Uterus (tissue), 4 donors: ENCODE data around the gene HGS. TPM values are rescaled to one million over a fixed set of nuclear protein-coding genes. Genes with fewer than 3 reads are reported as not detected.

Experiments used
- DNase-seq, 2 donors: peaks; one replicate each; pipeline ENCODE4 v3.0.0-alpha.2; 2019 to 2020
- H3K27ac ChIP-seq, 2 donors: fragments of 200-600 bp; sonication (generic); 1 replicate in 1 of 2; 2 replicates in 1 of 2; pipeline ENCODE4 v1.5.1; 2016 to 2018
- H3K27me3 ChIP-seq, 2 donors: fragments of 200-600 bp; sonication (generic); one replicate each; pipeline ENCODE4 v1.5.1; 2018 to 2019; ENCODE audit warnings: control low read depth in 1 of 2
- H3K36me3 ChIP-seq, 2 donors: fragments of 200-600 bp; sonication (generic); one replicate each; pipeline ENCODE4 v1.5.1; 2019; ENCODE audit warnings: control low read depth in 1 of 2
- H3K4me1 ChIP-seq, 2 donors: fragments of 200-600 bp; sonication (generic); one replicate each; pipeline ENCODE4 v1.5.1; 2018 to 2019; ENCODE audit warnings: control low read depth in 1 of 2
- H3K4me3 ChIP-seq, 2 donors: fragments of 200-600 bp; sonication (generic); 1 replicate in 1 of 2; 2 replicates in 1 of 2; pipeline ENCODE4 v1.5.1; 2018 to 2019; ENCODE audit warnings: mild to moderate bottlenecking in 1 of 2
- H3K9me3 ChIP-seq, 2 donors: fragments of 200-600 bp; sonication (generic); one replicate each; pipeline ENCODE4 v1.5.1; 2019; ENCODE audit warnings: control low read depth in 1 of 2
- CTCF ChIP-seq, 4 experiments: fragments of 200-600 bp in 2 of 4; fragments of 450-650 bp in 2 of 4; sonication (generic) in 2 of 4; IDR thresholded peaks; one replicate each; pipeline ENCODE4 v1.5.1; 2016 to 2019; ENCODE audit warnings: antibody characterized with exemption in 4 of 4, mild to moderate bottlenecking in 2 of 4, moderate library complexity in 1 of 4
- POLR2A ChIP-seq, 2 donors: fragments of 450-650 bp; IDR thresholded peaks; one replicate each; pipeline ENCODE4 v1.6.1; 2016; ENCODE audit warnings: antibody characterized with exemption in 2 of 2, mild to moderate bottlenecking in 1 of 2, moderate library complexity in 1 of 2
- intact Hi-C: fragments of 100-400 bp; cut with DNase I; formaldehyde crosslinking; loops from one replicate; pipeline ENCODE4 v1.15.1; 2023; ENCODE audit warnings: low total_unique reads
- total RNA-seq, 4 donors: library from RNA; depleted of rRNA in 3 of 4; stranded (reverse); fragments of >200 nt in 3 of 4; gene quantifications; one replicate each; pipeline versions ENCODE4 v1.1.0 to v1.2.4, GENCODE V29; 2014 to 2023
- donor health status: DM: yes; HTN: yes; CAD: no.

Gene HGS
- total RNA-seq, 4 donors from 2014 or later: 21.0 to 121 (median 72.5) TPM

- TF ChIP-seq POLR2A (IDR thresholded peaks at IDR 0.05): no peak
- TF ChIP-seq CTCF (IDR thresholded peaks at IDR 0.05): no peak
- H3K9me3 ChIP-seq: no peaks in the 10 kb centered on the region
Observed at GRCh38 chr17:81690549-81690948, 6.7 kb downstream of the HGS start.

GRCh38 chr17:81691196-81691595 is 7.4 kb downstream of the HGS start:
- no peak for TF ChIP-seq CTCF (IDR thresholded peaks at IDR 0.05)
- no peak for TF ChIP-seq POLR2A (IDR thresholded peaks at IDR 0.05)
- Histone ChIP-seq H3K4me1 (no peaks in the 10 kb centered on the region), H3K9me3 (no peaks in the 10 kb centered on the region), H3K27me3 (no peaks in the 10 kb centered on the region), H3K4me3 (no peak overlapping the region), H3K36me3 (no peaks in the 10 kb centered on the region), H3K27ac (no peak overlapping the region)
- intact Hi-C loops: no loop called here
- DNase-seq: no peak

More at GRCh38 chr17:81690549-81690948, 6.7 kb downstream of the HGS start:
- Histone ChIP-seq H3K4me3 (no peak overlapping the region), H3K27me3 (no peaks in the 10 kb centered on the region), H3K36me3 (no peaks in the 10 kb centered on the region), H3K4me1 (no peaks in the 10 kb centered on the region), H3K27ac (no peak overlapping the region)
- no peak for DNase-seq
- intact Hi-C loops: no loop called here

GRCh38 chr17:81691608-81692007 is 7.8 kb downstream of the HGS start:
- Histone ChIP-seq H3K4me3 (no peak overlapping the region), H3K9me3 (no peaks in the 10 kb centered on the region), H3K36me3 (no peaks in the 10 kb centered on the region), H3K4me1 (no peaks in the 10 kb centered on the region), H3K27me3 (no peaks in the 10 kb centered on the region), H3K27ac (no peak overlapping the region)
- no peak for DNase-seq
- intact Hi-C loops: no loop called here
- TF ChIP-seq CTCF (IDR thresholded peaks at IDR 0.05) (no peak), POLR2A (IDR thresholded peaks at IDR 0.05) (no peak)

GRCh38 chr17:81693509-81694210 is 9.8 kb downstream of the HGS start:
- H3K4me1 ChIP-seq: no peaks in the 10 kb centered on the region
- H3K9me3 ChIP-seq: no peaks in the 10 kb centered on the region
- H3K27ac ChIP-seq: no peak overlapping the region
- DNase-seq: no peak
- no peaks in the 10 kb centered on the region for H3K27me3 ChIP-seq
- H3K36me3 ChIP-seq: no peaks in the 10 kb centered on the region
- no peak for TF ChIP-seq CTCF (IDR thresholded peaks at IDR 0.05)
- TF ChIP-seq POLR2A (IDR thresholded peaks at IDR 0.05): no peak
- no peak overlapping the region for H3K4me3 ChIP-seq
- intact Hi-C loops: no loop called here

GRCh38 chr17:81694810-81695209 is 11.0 kb downstream of the HGS start:
- no peaks in the 10 kb centered on the region for H3K27me3 ChIP-seq
- H3K27ac ChIP-seq: no peak overlapping the region
- H3K4me3 ChIP-seq: no peak overlapping the region
- no peaks in the 10 kb centered on the region for H3K4me1 ChIP-seq
- no peak for DNase-seq
- intact Hi-C loops: no loop called here
- TF ChIP-seq CTCF (IDR thresholded peaks at IDR 0.05) (no peak), POLR2A (IDR thresholded peaks at IDR 0.05) (no peak)
- H3K9me3 ChIP-seq: no peaks in the 10 kb centered on the region
- no peaks in the 10 kb centered on the region for H3K36me3 ChIP-seq
